ENCODE data around the gene KRTAP4-11. TPM values are rescaled to one million over a fixed set of nuclear protein-coding genes. Genes with fewer than 3 reads are reported as not detected.

The KRTAP4-11 gene
- polyA plus RNA-seq, 1 of the 3 experiments (the other 2 are of a cell fraction) = not detected

- Histone ChIP-seq H3K4me1 (ENCODE audit: control insufficient read depth in 1 of 2, insufficient read depth in 2 of 2, low read depth in 1 of 2, low read length in 1 of 2) (no peaks in the 10 kb centered on the region), H4K20me1 (ENCODE audit: insufficient read depth) (no peaks in the 10 kb centered on the region), H3K4me3 (ENCODE audit: low read depth in 2 of 2, low read length in 1 of 2) (no peak overlapping the region), H3K9ac (no peak overlapping the region), H3K9me3 (0 out of 2 replicates have a peak, but pooled peaks cover 5% of the 10 kb centered on the region), H3K4me2 (no peak overlapping the region), H2AFZ (ENCODE audit: low read depth) (no peak overlapping the region), H3K36me3 (replicated peaks in 1 of 2; ENCODE audit: control insufficient read depth in 1 of 2, insufficient read depth in 2 of 2, low read length in 1 of 2) (no peaks in the 10 kb centered on the region), H3K27me3 (ENCODE audit: insufficient read depth) (0 out of 2 replicates have a peak, but pooled peaks cover 1% of the 10 kb centered on the region), H3F3A (replicated peaks; ENCODE audit: insufficient read depth) (no peaks in the 10 kb centered on the region), H3K9me2 (no peaks in the 10 kb centered on the region), H3K79me2 (ENCODE audit: insufficient read depth) (no peaks in the 10 kb centered on the region), H3K27ac (ENCODE audit: low read depth in 2 of 2, low read length in 1 of 2) (no peak overlapping the region)
- TF ChIP-seq USF1 (IDR thresholded peaks at IDR 0.05; ENCODE audit: borderline replicate concordance, low read depth) (no peak), CHD2 (IDR thresholded peaks at IDR 0.05; ENCODE audit: low read length, partially characterized antibody) (no peak), RXRA (IDR thresholded peaks at IDR 0.05; ENCODE audit: borderline replicate concordance, low read depth) (no peak), FOXM1 (IDR thresholded peaks at IDR 0.05; ENCODE audit: low read depth) (no peak)
- ChIA-PET POLR2A (no interaction called here), CTCF (no interaction called here)
- DNase-seq = no peak
- WGBS (ENCODE audit: low lambda C conversion rate) = 9% methylated on average over 1 of the region's 1 CpG
Observed at GRCh38 chr17:41144846-41145245, 26.7 kb upstream of the KRTAP4-11 start.

- ChIA-PET POLR2A (no interaction called here), CTCF (no interaction called here)
- Histone ChIP-seq H3K4me1 (ENCODE audit: control insufficient read depth in 1 of 2, insufficient read depth in 2 of 2, low read depth in 1 of 2, low read length in 1 of 2) (no peaks in the 10 kb centered on the region), H3K27me3 (ENCODE audit: insufficient read depth) (no peaks in the 10 kb centered on the region), H2AFZ (ENCODE audit: low read depth) (no peak overlapping the region), H3K9ac (no peak overlapping the region), H3K4me3 (ENCODE audit: low read depth in 2 of 2, low read length in 1 of 2) (no peak overlapping the region), H3K9me2 (no peaks in the 10 kb centered on the region), H3K9me3 (0 out of 2 replicates have a peak, but pooled peaks cover 5% of the 10 kb centered on the region), H3K79me2 (ENCODE audit: insufficient read depth) (no peaks in the 10 kb centered on the region), H3F3A (replicated peaks; ENCODE audit: insufficient read depth) (no peaks in the 10 kb centered on the region), H3K4me2 (no peak overlapping the region), H3K27ac (ENCODE audit: low read depth in 2 of 2, low read length in 1 of 2) (no peak overlapping the region), H3K36me3 (replicated peaks in 1 of 2; ENCODE audit: control insufficient read depth in 1 of 2, insufficient read depth in 2 of 2, low read length in 1 of 2) (no peaks in the 10 kb centered on the region), H4K20me1 (ENCODE audit: insufficient read depth) (no peaks in the 10 kb centered on the region)
- no peak for DNase-seq
- TF ChIP-seq YY1 (IDR thresholded peaks at IDR 0.05; ENCODE audit: low read depth) (no peak), CHD2 (IDR thresholded peaks at IDR 0.05; ENCODE audit: low read length, partially characterized antibody) (no peak), RFX5 (IDR thresholded peaks at IDR 0.05; ENCODE audit: low read length) (no peak), USF2 (IDR thresholded peaks at IDR 0.05; ENCODE audit: borderline replicate concordance, low read depth, low read length) (no peak), MXI1 (IDR thresholded peaks at IDR 0.05; ENCODE audit: low read depth, low read length) (no peak), JUND (IDR thresholded peaks at IDR 0.05) (no peak), NRF1 (IDR thresholded peaks at IDR 0.05; ENCODE audit: low read depth, low read length) (no peak), GABPA (IDR thresholded peaks at IDR 0.05; ENCODE audit: low read depth) (no peak), FOXM1 (IDR thresholded peaks at IDR 0.05; ENCODE audit: low read depth) (no peak), EP300 (IDR thresholded peaks at IDR 0.05; ENCODE audit: borderline replicate concordance in 1 of 2, low read depth in 1 of 2, low read length in 1 of 2) (no peak), USF1 (IDR thresholded peaks at IDR 0.05; ENCODE audit: borderline replicate concordance, low read depth) (no peak), MEF2A (IDR thresholded peaks at IDR 0.05; ENCODE audit: borderline replicate concordance, low read depth) (no peak), GATA2 (CRISPR knock-in tag; IDR thresholded peaks at IDR 0.05) (no peak), IRF3 (IDR thresholded peaks at IDR 0.05; ENCODE audit: low read depth, low read length) (no peak), TAF1 (IDR thresholded peaks at IDR 0.05; ENCODE audit: borderline replicate concordance, low read depth, low read length) (no peak), EZH2phosphoT487 (IDR thresholded peaks at IDR 0.05; ENCODE audit: borderline replicate concordance, low read depth) (no peak)
Observed at GRCh38 chr17:41141361-41141760, 23.2 kb upstream of the KRTAP4-11 start.

Measured in SK-N-SH (cell line).